Kidney (tissue), 14 donors: ENCODE measurements around the gene SLC5A5. TPM values are rescaled to one million over a fixed set of nuclear protein-coding genes. Genes with fewer than 3 reads are reported as not detected.

ENCODE experiments used
- DNase-seq, 5 donors: peaks; one replicate each; pipeline ENCODE4 v3.0.0-alpha.2; 2013 to 2020
- FAIRE-seq: peaks from 2 replicates; lab custom pipeline; 2012; peaks lifted over from hg19 to GRCh38; lab: Jason Lieb, UNC
- H3K27ac ChIP-seq, 2 donors: one replicate each; pipeline ENCODE4 v1.7.0; 2013; ENCODE audit warnings: low read depth in 2 of 2, low read length in 2 of 2, inconsistent platforms in 1 of 2
- H3K27me3 ChIP-seq: one replicate; pipeline ENCODE4 v1.7.1; 2013; ENCODE audit warnings: low read length, inconsistent platforms; ENCODE audit not compliant: control insufficient read depth, insufficient read depth
- H3K36me3 ChIP-seq, 3 donors: one replicate each; pipeline versions ENCODE4 v1.7.0 to v1.7.1; 2013; ENCODE audit warnings: low read length in 3 of 3, control low read depth in 1 of 3, inconsistent platforms in 1 of 3; ENCODE audit not compliant: insufficient read depth in 3 of 3, control insufficient read depth in 2 of 3
- H3K4me1 ChIP-seq, 3 donors: one replicate each; pipeline versions ENCODE4 v1.7.0 to v1.7.1; 2013; ENCODE audit warnings: low read length in 3 of 3, inconsistent platforms in 1 of 3, low read depth in 1 of 3; ENCODE audit not compliant: control insufficient read depth in 2 of 3, insufficient read depth in 2 of 3
- H3K4me3 ChIP-seq, 3 donors: one replicate each; pipeline versions ENCODE4 v1.7.0 to v1.8.1; 2013; ENCODE audit warnings: low read length in 3 of 3, control low read depth in 1 of 3, inconsistent platforms in 1 of 3
- H3K9ac ChIP-seq, 3 donors: one replicate each; pipeline versions ENCODE4 v1.7.0 to v1.7.1; 2013; ENCODE audit warnings: low read length in 3 of 3, control low read depth in 1 of 3, inconsistent platforms in 1 of 3
- H3K9me3 ChIP-seq, 3 donors: one replicate each; pipeline versions ENCODE4 v1.7.0 to v1.7.1; 2013; ENCODE audit warnings: low read length in 3 of 3, control low read depth in 1 of 3, inconsistent platforms in 1 of 3; ENCODE audit not compliant: control insufficient read depth in 2 of 3, insufficient read depth in 1 of 3
- CTCF ChIP-seq: IDR thresholded peaks from 3 replicates; pipeline ENCODE4 v1.5.1; 2012; ENCODE audit warnings: mild to moderate bottlenecking, moderate library complexity, borderline replicate concordance; ENCODE audit not compliant: insufficient read depth; ENCODE audit errors: extremely low read depth
- intact Hi-C: fragments of 100-400 bp; cut with DNase I; formaldehyde crosslinking; loops from one replicate; pipeline ENCODE4 v1.11.1; 2022
- polyA plus RNA-seq: library from polyadenylated mRNA; stranded (reverse); fragments of 350-450 nt; fragmentation: Illumina TruSeq; extraction: RNeasy Lipid Tissue Mini Kit (QIAGEN cat#74804); gene quantifications from one replicate; pipeline ENCODE4 v1.2.3, GENCODE V29; 2014; ENCODE audit warnings: low read depth, low replicate concordance; ENCODE audit not compliant: insufficient read depth
- total RNA-seq: library from RNA; stranded (reverse); fragmentation: NEBNext Ultra II Directional; extraction: Animal tissue kit (Norgen Biotek cat#: 25700); gene quantifications from one replicate; pipeline ENCODE4 v1.2.1, GENCODE V29; 2021
- donor health status: control.
- donor health status: control.
- donor health status: control.
- donor health status: control.
- donor health status: control.
- donor health status: DM: yes; HTN: yes; CAD: no.
- donor health status: Normal renal cell carcinoma (clear cell type).

The SLC5A5 gene
- total and polyA plus RNA-seq, 2 donors from 2014 or later, result 0.16 TPM; not detected in 1

GRCh38 chr19:17889609-17890214 is 18.0 kb downstream of the SLC5A5 start:
- no peak for TF ChIP-seq CTCF
- FAIRE-seq, result no peak
- no peak overlapping the region for H3K9ac ChIP-seq
- no peak overlapping the region for H3K4me3 ChIP-seq
- H3K4me1 ChIP-seq, result no peaks in the 10 kb centered on the region
- intact Hi-C loops, result no loop called here
- peak in 4 of 5 donors; percentile 50 to 86 (median 83) for DNase-seq
- no peak overlapping the region for H3K27ac ChIP-seq
- H3K36me3 ChIP-seq, result no peaks in the 10 kb centered on the region
- H3K27me3 ChIP-seq, result no peaks in the 10 kb centered on the region
- H3K9me3 ChIP-seq, result no peaks in the 10 kb centered on the region

DNA sequence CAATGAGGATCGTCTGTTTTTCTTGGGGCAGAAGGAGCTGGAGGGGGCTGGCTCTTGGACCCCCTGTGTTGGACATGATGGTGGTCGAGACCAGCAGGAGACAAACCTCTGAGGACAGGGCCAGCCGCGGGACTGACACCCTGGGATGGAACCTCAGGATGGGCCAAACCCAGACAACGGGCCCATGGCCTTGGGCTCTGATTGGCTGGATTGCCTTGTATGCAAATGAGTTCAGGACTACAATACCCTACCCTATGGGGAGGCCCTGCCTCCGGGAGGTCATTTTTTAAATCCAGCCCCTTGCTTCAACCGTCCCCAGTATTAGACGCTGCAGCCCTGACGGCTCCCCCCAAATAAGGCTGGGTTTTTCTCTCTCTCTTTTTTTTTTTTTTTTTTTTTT is 22.0 kb downstream of the SLC5A5 start:
- Histone ChIP-seq H3K27ac (no peak overlapping the region), H3K4me1 (no peaks in the 10 kb centered on the region), H3K27me3 (no peaks in the 10 kb centered on the region), H3K9me3 (no peaks in the 10 kb centered on the region), H3K36me3 (no peaks in the 10 kb centered on the region), H3K4me3 (no peak overlapping the region), H3K9ac (no peak overlapping the region)
- intact Hi-C loops, result no loop called here
- FAIRE-seq (no peak), DNase-seq (no peak)
- no peak for TF ChIP-seq CTCF

DNA sequence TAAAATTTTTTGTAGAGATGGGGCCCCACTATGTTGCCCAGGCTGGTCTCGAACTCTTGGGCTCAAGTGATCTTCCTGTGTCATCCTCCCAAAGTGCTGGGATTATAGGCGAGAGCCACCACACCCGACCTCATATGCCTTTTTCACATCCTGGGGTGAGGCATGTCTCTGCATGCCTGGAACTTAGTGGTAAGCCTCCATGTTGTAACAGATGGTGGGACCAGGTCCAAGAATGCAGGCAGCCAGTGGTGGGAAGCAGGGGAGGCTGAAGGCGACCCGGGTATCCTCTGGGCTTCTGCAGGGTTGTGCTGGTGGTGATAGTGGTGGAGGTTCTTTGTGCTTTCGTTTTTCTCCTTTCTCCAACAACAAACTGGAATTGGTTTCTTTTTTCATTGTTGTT is 31.0 kb downstream of the SLC5A5 start:
- Histone ChIP-seq H3K4me3 (no peak overlapping the region), H3K9ac (no peak overlapping the region), H3K4me1 (no peaks in the 10 kb centered on the region), H3K36me3 (no peaks in the 10 kb centered on the region), H3K27ac (no peak overlapping the region), H3K9me3 (no peaks in the 10 kb centered on the region), H3K27me3 (no peaks in the 10 kb centered on the region)
- intact Hi-C loops, result no loop called here
- no peak for DNase-seq
- TF ChIP-seq CTCF, result no peak
- no peak for FAIRE-seq

GRCh38 chr19:17908244-17908643 is 36.5 kb downstream of the SLC5A5 start:
- Histone ChIP-seq H3K9me3 (peaks cover 0 to 3% (median 0%) of the 10 kb centered on the region in 3 donors), H3K36me3 (no peaks in the 10 kb centered on the region), H3K27ac (no peak overlapping the region), H3K4me1 (no peaks in the 10 kb centered on the region), H3K27me3 (no peaks in the 10 kb centered on the region), H3K4me3 (no peak overlapping the region), H3K9ac (no peak overlapping the region)
- DNase-seq (no peak), FAIRE-seq (no peak)
- intact Hi-C loops, result no loop called here
- TF ChIP-seq CTCF, result no peak
